Heart left ventricle (tissue), 13 donors: ENCODE data around the gene WDFY3.

Experiments used
- POLR2A ChIP-seq, 2 donors: fragments of 450-650 bp; IDR thresholded peaks; one replicate each; pipeline ENCODE4 v1.6.1; 2017; ENCODE audit warnings: antibody characterized with exemption in 2 of 2, mild to moderate bottlenecking in 2 of 2, moderate library complexity in 2 of 2
- TF ChIP-seq, protein P1 (sequence below), 12 donors: fragments of 200-600 bp; sonication (generic) in 4 of 12; IDR thresholded peaks; one replicate each; pipeline versions ENCODE4 v1.5.0 to v1.8.0; 2018 to 2022; ENCODE audit warnings: antibody characterized with exemption in 12 of 12, mild to moderate bottlenecking in 5 of 12
- donor health status: ischemic (EF 13 %, LVEDD 7.1; RV severe dilation, severe dysfunction).
- donor health status: DM: no; HTN: yes; CAD: no.
- donor health status: DM: no; HTN: no; CAD: no.
- donor health status: ischemic (EF 25% LVEDD 6.9; RV normal size, moderate dysfunction).
- donor health status: ischemic (EF 25% LVEDD 5.7; RV mildly dilated, moderate dysfunction).
- donor health status: ischemic (EF 35%, LVEDD 5.7; RV mildly dilated, moderate dysfunction).
- donor health status: nonischemic (EF 11% LVEDD 7.7; RV severe dilation, severe dysfunction).
- donor health status: DM: yes; HTN: yes; CAD: no.
- donor health status: PGD.
- donor health status: ischemic (EF 29% LVEDD 5.4; RV normal size, mild dysfunction).
- donor health status: nonischemic (EF 23%, LVEDD 6.1; RV moderate dilation, normal function).

DNA sequence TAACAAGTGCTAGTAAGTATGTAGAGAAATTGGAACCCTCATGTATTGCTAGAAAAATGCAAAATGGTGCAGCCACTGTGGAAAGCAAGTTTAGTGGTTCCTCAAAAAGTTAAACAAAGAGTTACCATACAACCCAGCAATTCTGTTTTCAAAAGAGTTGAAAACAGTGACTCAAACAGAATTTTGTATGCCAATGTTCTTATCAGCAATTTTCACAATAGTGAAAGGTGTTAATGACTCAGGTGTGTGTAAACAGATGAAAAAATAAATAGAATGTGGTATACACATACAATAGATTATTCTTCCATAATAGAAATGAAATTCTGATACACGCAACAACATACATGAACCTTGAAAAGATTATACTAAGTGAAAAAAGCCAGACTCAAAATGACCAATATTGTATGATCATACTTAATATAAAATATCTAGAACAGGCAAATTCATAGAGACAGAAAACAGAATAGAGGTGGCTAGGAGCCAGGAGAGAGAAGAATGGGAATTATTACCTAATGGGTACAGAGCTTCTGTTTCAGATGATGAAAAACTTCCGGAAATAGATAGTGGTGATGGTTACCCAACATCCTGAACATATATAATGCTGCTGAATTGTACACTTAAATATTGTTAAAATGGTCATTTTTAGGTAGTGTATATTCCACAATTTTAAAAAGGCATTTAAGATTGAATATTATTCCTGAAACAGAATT, 51.6 kb downstream of the WDFY3 start:
- TF ChIP-seq, protein P1, sequence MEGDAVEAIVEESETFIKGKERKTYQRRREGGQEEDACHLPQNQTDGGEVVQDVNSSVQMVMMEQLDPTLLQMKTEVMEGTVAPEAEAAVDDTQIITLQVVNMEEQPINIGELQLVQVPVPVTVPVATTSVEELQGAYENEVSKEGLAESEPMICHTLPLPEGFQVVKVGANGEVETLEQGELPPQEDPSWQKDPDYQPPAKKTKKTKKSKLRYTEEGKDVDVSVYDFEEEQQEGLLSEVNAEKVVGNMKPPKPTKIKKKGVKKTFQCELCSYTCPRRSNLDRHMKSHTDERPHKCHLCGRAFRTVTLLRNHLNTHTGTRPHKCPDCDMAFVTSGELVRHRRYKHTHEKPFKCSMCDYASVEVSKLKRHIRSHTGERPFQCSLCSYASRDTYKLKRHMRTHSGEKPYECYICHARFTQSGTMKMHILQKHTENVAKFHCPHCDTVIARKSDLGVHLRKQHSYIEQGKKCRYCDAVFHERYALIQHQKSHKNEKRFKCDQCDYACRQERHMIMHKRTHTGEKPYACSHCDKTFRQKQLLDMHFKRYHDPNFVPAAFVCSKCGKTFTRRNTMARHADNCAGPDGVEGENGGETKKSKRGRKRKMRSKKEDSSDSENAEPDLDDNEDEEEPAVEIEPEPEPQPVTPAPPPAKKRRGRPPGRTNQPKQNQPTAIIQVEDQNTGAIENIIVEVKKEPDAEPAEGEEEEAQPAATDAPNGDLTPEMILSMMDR (IDR thresholded peaks at IDR 0.05) = no peak
- no peak for TF ChIP-seq POLR2A (IDR thresholded peaks at IDR 0.05)
